Vagina (tissue), 2 donors: ENCODE results near the gene RNF138.

Experiments
- POLR2AphosphoS5 ChIP-seq, 2 donors: sonication (generic); formaldehyde crosslinking; IDR thresholded peaks; one replicate each; pipeline ENCODE4 v1.9.0; 2017; ENCODE audit warnings: antibody characterized with exemption in 2 of 2, mild to moderate bottlenecking in 2 of 2, low read depth in 1 of 2; ENCODE audit not compliant: insufficient read depth in 1 of 2
- TF ChIP-seq, protein P1 (sequence below), 3 experiments: fragments of 450-650 bp in 2 of 3; fragments of 200-600 bp in 1 of 3; sonication (generic) in 1 of 3; IDR thresholded peaks; one replicate each; pipeline ENCODE4 v1.5.1; 2017 to 2019; ENCODE audit warnings: antibody characterized with exemption in 3 of 3, mild to moderate bottlenecking in 2 of 3, moderate library complexity in 2 of 3

- TF ChIP-seq POLR2AphosphoS5 (IDR thresholded peaks at IDR 0.05; ENCODE audit: insufficient read depth in 1 of 2, low read depth in 1 of 2), result no peak
- TF ChIP-seq, protein P1, sequence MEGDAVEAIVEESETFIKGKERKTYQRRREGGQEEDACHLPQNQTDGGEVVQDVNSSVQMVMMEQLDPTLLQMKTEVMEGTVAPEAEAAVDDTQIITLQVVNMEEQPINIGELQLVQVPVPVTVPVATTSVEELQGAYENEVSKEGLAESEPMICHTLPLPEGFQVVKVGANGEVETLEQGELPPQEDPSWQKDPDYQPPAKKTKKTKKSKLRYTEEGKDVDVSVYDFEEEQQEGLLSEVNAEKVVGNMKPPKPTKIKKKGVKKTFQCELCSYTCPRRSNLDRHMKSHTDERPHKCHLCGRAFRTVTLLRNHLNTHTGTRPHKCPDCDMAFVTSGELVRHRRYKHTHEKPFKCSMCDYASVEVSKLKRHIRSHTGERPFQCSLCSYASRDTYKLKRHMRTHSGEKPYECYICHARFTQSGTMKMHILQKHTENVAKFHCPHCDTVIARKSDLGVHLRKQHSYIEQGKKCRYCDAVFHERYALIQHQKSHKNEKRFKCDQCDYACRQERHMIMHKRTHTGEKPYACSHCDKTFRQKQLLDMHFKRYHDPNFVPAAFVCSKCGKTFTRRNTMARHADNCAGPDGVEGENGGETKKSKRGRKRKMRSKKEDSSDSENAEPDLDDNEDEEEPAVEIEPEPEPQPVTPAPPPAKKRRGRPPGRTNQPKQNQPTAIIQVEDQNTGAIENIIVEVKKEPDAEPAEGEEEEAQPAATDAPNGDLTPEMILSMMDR (IDR thresholded peaks at IDR 0.05), result no peak
Measured at GRCh38 chr18:32083781-32084180, 7.9 kb upstream of the RNF138 start.
